HFFc6 (cell line): ENCODE results near the gene HIP1. TPM values are rescaled to one million over a fixed set of nuclear protein-coding genes. Genes with fewer than 3 reads are reported as not detected.

Experiments used
- DNase-seq: peaks from one replicate; pipeline ENCODE4 v3.0.0-alpha.2; 2018
- H3K27ac Mint-ChIP-seq: 2 replicates; pipeline ENCODE4 v1.8.0; 2020; ENCODE audit warnings: mild to moderate bottlenecking, mixed read lengths
- H3K27me3 Mint-ChIP-seq: 2 replicates; pipeline ENCODE4 v1.8.0; 2021; ENCODE audit warnings: mild to moderate bottlenecking, moderate library complexity, mixed read lengths; ENCODE audit not compliant: insufficient read depth
- H3K36me3 Mint-ChIP-seq: 2 replicates; pipeline ENCODE4 v1.8.0; 2021; ENCODE audit warnings: low read depth, mixed read lengths
- H3K4me1 Mint-ChIP-seq: 2 replicates; pipeline ENCODE4 v1.8.0; 2020; ENCODE audit warnings: low read depth, mixed read lengths
- H3K4me3 Mint-ChIP-seq: 2 replicates; pipeline ENCODE4 v1.8.0; 2020; ENCODE audit warnings: mild to moderate bottlenecking, moderate library complexity, mixed read lengths
- H3K9me3 Mint-ChIP-seq: 2 replicates; pipeline ENCODE4 v1.8.0; 2020; ENCODE audit warnings: mild to moderate bottlenecking, mixed read lengths
- CTCF ChIP-seq: fragments of 200-600 bp; sonication (generic); IDR thresholded peaks from 2 replicates; pipeline ENCODE4 v1.5.0; 2021; ENCODE audit warnings: antibody characterized with exemption, mild to moderate bottlenecking
- total RNA-seq, 6 experiments: library from RNA; stranded (reverse); fragmentation: NEBNext Ultra II Directional; extraction: Animal tissue kit (Norgen Biotek cat#: 25700); gene quantifications; 2 replicates in 1 of 6; 3 replicates in 5 of 6; pipeline ENCODE4 v1.2.3, GENCODE V29; 2021

Gene HIP1
- total RNA-seq, 6 experiments from 2014 or later: 15.1 to 32.2 (median 28.7) TPM

- no peak overlapping the region for H3K27ac Mint-ChIP-seq
- H3K4me1 Mint-ChIP-seq: peaks cover 17% of the 10 kb centered on the region; the same call in 1 of the 2 replicates
- H3K27me3 Mint-ChIP-seq: no peaks in the 10 kb centered on the region
Observed at GRCh38 chr7:75655536-75655935, 83.2 kb downstream of the HIP1 start.

GRCh38 chr7:75654855-75655254 is 83.9 kb downstream of the HIP1 start:
- no peak for TF ChIP-seq CTCF
- H3K27me3 Mint-ChIP-seq: no peaks in the 10 kb centered on the region
- H3K36me3 Mint-ChIP-seq: peaks cover 5% of the 10 kb centered on the region; the same call in 1 of the 2 replicates
- peaks cover 17% of the 10 kb centered on the region; the same call in 1 of the 2 replicates for H3K4me1 Mint-ChIP-seq
- no peak for DNase-seq
- H3K4me3 Mint-ChIP-seq: no peak overlapping the region
- no peaks in the 10 kb centered on the region for H3K9me3 Mint-ChIP-seq
- no peak overlapping the region for H3K27ac Mint-ChIP-seq

More at GRCh38 chr7:75655536-75655935, 83.2 kb downstream of the HIP1 start:
- TF ChIP-seq CTCF: no peak
- no peaks in the 10 kb centered on the region for H3K9me3 Mint-ChIP-seq
- peaks cover 5% of the 10 kb centered on the region; the same call in 1 of the 2 replicates for H3K36me3 Mint-ChIP-seq
- no peak overlapping the region for H3K4me3 Mint-ChIP-seq
- no peak for DNase-seq

GRCh38 chr7:75653651-75654050 is 85.1 kb downstream of the HIP1 start:
- H3K4me3 Mint-ChIP-seq: no peak overlapping the region
- DNase-seq: no peak
- H3K27me3 Mint-ChIP-seq: no peaks in the 10 kb centered on the region
- H3K9me3 Mint-ChIP-seq: no peaks in the 10 kb centered on the region
- H3K36me3 Mint-ChIP-seq: peaks cover 2% of the 10 kb centered on the region; the same call in 1 of the 2 replicates
- no peak for TF ChIP-seq CTCF
- peaks cover 14% of the 10 kb centered on the region; the same call in 1 of the 2 replicates for H3K4me1 Mint-ChIP-seq
- H3K27ac Mint-ChIP-seq: no peak overlapping the region

GRCh38 chr7:75652788-75653187 is 86.0 kb downstream of the HIP1 start:
- Mint-ChIP-seq H3K9me3 (no peaks in the 10 kb centered on the region), H3K36me3 (peaks cover 3% of the 10 kb centered on the region; the same call in 1 of the 2 replicates), H3K27me3 (peaks cover 1% of the 10 kb centered on the region; the same call in 1 of the 2 replicates), H3K4me1 (0 out of 2 replicates have a peak, but pooled peaks cover 5% of the 10 kb centered on the region), H3K4me3 (no peak overlapping the region), H3K27ac (no peak overlapping the region)
- no peak for DNase-seq
- TF ChIP-seq CTCF: no peak

- DNase-seq: no peak
- H3K4me3 Mint-ChIP-seq: no peak overlapping the region
- TF ChIP-seq CTCF: no peak
- H3K36me3 Mint-ChIP-seq: peaks cover 7% of the 10 kb centered on the region; the same call in 1 of the 2 replicates
- H3K4me1 Mint-ChIP-seq: 0 out of 2 replicates have a peak, but pooled peaks cover 4% of the 10 kb centered on the region
- no peaks in the 10 kb centered on the region for H3K9me3 Mint-ChIP-seq
- peaks cover 1% of the 10 kb centered on the region; the same call in 1 of the 2 replicates for H3K27me3 Mint-ChIP-seq
- no peak overlapping the region; the same call in 1 of the 2 replicates for H3K27ac Mint-ChIP-seq
Observed at GRCh38 chr7:75650681-75651080, 88.1 kb downstream of the HIP1 start.
